NK-92 (cell line): Measurements from ENCODE around the gene STARD10.

ENCODE experiments used
- DNase-seq: peaks from one replicate; lab custom pipeline; 2025; ENCODE audit not compliant: unreplicated experiment; lab: John Stamatoyannopoulos, UW

The STARD10 gene

DNA sequence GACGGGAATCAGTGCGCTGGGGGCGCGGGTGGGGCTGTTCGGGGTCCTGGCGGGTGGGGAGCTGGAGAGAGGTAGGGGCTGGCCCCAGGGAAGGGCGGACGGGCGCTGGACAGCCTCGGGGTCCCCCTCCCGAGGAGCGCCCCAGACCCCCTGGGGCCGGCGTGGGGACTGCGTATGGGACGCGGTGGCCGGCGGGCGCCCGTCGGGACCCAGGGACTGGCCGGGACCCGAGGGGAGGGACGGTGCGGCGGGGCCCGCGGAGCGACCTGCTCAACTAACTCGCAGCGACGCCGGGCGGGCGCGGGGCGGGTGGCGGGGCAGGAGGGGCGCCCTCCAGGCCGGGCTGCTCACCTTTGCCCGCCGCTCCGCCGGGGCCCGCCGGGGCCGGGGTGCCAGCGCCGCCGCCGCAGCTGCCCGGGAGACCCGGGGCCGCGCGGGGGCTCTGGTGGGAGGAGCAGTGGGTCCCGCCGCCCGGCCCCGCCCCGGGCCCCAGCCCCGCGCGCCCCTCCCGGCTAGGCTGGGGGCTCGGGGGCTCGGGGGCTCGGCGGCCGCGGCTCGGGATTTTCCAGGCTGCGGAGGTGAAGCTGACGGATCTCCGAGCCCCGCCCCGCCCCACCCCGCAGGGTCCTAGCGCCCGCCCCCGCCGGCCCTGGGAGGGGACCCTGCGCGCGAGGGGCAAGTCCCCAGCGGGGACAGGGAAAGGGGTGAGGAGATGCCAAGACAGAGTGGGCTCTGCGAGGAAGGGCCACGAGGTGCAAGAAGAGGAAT lies 12.3 kb downstream of the STARD10 start:
- no peak for DNase-seq

DNA sequence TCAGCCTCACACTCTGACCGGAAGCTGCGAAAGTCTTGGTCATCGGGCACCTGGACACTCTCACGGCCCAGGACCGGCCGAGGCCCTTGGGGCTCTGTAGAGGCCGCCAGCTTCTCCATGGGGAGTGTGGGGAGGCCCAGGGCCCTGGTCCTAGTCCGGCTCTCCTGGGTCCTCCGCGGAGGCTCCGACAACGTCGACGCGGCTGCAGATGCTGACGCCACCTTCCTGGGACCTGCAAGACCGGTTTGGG lies 12.9 kb downstream of the STARD10 start:
- DNase-seq: no peak

DNA sequence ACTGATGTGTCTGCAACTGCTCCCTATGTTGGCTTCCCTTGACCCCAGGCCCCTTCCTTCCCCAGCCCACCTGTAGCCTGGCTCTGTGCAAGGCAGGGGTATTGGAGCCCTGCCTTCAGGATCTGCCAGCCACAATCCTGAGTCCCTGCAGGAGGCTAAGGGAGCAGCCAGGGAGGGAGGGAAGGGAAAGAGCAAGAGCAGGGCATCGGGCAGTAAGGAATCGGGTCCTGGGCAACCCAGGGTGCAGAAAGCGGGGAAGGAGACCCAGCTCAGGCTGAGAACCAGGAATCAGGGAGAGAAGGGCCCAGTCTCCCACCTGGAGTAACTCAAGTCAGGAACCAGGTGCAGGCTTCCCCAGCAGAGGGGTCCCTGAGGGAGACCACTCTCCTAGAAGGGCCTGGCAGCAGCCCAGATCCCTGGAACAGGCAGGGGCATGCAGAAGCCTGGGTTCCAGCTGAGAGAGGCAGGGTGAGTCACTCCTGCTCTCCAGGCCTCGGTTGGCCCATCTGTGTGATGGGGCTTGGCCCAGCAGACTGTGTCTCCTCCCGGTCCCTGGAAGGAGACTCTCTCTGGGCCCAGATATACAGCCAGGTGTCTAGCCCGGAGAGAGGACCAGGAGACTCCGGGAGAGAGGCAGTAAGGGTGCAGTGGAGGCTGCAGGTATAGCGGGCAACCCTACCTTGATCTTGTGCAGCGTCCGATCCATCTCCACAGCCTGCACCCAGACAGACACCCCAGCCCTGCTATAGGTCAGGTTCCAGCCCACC lies 13.4 kb downstream of the STARD10 start:
- no peak for DNase-seq

DNA sequence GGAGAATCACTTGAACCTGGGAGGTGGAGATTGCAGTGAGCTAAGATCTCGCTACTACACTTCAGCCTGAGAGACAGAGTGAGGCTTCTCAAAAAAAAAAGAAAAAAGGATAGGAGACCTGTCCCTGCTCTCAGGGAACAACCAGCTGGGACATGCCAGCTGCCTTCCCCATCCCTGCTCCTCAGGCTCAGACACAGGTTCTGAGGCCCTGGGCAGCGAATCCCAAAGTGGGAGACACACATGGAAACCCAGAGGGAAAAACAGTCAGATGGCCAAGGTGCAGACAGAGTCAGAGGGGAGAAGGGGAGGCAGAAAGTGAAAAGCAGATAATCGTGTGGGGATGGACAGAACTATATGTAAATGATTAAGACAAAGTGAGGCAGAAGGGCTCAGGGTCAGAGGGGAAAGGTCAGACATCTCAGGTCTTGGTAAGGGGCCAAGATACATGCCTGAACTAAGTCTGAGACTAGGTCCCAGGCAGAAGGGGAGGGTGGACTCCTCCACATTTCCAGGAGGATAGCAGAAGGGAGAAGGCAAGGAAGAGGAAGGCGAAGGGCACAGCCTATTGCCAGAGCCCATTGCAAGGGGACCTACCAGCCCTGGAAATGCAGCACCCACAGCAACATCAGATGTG lies 14.2 kb downstream of the STARD10 start:
- no peak for DNase-seq

DNA sequence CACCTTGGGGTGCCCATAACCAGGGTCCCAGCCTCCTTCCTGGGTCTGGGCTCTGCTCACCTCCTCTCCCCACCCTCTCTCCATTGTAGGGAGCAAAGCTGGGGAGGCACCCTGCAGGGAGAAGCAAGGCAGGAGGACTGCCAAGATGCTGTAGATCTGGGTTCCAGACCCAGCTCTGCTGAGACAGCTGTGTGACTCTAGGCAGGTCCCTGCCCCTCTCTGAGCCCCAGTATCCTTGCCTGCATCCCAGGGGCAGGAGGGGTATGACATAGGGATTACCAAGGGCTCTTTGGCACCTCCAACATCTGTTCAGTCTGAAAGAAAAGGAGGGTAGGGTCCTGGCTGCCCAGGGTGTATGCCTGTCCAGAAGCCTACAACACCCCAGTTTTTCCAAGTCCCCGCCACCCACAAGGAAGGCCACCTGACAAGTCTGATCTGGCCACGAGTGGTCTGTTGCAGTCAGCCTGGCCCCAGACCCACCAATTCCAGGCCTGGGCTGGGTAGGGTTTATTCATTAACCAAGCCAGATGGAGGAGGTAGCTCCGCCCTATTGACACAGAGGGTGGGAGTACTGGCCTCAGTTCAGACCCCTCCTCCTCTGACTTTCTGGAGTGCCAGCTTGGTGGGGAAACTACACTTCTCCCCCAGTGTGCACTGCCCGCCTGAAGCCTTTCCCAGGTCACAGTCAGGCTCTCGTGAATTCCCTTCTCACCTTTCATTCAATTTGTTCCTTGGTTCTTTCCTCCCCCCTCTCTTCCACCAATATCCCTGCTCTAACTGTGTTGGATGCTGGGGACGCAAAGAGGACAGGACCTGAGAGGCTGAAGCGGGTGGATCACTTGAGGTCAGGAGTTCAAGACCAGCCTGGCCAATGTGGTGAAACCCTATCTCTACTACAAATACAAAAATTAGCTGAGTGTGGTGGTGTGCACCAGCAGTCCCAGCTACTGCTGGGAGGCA lies 15.0 kb downstream of the STARD10 start:
- no peak for DNase-seq

DNA sequence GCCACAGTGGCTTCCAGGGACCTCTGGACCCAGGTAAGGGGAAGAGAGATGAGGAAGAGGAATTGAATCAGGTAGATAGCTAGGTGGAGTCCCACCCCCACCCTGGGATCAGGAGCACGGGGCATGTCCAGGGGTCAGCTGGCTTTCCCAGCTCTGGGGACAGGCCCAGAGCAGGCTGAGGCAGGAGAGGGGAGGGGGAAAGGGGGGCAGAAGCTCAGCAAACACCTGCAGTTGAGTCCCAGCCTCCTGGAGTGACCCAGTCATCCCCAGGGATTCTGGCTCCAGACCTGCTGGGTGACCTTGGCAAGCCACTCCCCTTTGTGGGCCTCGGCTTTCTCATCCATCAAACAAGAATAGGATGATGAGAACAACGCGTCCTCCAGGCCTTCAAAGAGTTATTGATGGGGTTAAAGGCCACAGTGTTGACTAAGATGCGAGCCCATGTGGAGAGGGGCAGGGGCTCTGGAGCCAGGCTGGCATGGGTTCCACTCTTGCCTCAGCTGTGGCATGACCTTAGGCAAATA lies 16.0 kb downstream of the STARD10 start:
- DNase-seq: no peak

DNA sequence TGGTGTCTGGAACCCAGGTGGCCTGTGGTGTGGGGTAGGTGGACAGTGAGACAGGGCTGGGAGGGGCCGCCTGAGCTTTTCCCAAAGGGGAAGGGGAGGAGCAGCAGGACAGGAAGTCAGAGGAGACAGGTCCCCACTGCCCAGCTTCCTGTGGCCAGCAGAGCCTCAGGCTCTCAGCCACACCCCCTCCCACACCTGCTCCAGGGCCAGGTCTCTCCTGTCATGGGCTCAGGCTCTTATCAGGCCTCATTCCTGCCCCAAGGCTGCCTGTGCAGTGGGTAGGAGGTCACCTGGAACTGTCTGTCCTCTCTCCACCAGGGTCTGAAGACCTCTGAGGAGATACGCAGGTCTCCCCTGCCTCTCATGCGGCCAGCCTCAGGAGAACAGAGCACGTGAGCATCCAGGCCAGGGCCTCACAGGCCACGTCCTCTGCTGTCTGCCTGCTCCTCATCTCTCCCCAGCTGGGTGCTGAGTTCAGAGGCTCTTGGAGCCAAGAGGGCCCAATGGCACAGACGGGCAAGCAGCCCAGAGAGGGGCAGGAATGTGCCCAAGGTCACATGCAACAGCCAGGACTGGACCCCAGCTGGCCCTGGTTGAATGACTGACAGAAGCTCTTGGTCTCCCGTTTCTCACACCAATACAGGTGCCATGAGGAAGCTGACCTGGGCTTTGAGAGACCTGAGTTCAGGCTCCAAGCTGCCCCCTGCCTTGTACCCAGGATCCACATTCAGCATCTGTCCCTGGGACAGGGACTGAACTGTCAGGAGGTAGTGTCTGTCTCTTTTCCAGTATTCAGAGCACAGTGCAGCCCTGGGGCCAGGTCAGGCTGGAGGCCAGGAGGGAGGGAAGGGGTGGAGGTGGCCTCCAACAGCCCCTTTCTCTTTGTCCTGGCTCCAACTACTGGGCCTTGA lies 16.7 kb downstream of the STARD10 start:
- DNase-seq: no peak

DNA sequence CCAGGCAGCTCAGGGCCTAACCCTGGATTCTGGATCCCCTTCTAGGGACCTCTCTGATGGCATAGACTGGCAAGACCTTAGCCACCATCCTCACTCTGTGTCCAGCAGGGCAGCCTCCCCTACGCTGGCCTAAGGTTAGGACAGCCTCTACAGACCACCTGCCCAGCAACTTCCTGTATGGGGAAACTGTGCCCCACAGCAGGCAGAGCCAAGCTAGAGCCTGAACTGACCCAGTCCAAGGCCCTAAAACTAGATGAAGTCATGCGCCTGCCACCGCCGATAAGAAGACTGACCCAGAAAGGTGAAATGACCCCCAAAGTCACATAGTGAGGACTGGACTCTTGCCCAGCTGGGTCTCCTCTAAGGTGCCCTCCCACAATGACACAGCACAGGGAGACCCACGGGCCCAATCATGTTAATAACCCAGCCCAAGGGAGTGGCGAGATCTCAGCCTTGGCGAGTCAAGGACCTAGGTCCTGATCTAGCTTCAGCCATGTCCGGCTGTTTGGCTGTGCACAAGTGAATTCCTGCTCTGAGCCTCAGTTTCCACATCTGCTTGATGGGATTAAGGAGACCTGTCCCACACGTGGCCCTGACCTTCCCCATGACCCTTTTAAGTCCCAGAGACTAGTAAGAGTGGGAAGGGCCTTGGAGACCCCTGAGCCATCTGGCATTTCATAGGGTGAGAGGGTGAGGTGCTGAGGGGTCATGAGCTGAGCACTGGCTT lies 17.6 kb downstream of the STARD10 start:
- DNase-seq: no peak

DNA sequence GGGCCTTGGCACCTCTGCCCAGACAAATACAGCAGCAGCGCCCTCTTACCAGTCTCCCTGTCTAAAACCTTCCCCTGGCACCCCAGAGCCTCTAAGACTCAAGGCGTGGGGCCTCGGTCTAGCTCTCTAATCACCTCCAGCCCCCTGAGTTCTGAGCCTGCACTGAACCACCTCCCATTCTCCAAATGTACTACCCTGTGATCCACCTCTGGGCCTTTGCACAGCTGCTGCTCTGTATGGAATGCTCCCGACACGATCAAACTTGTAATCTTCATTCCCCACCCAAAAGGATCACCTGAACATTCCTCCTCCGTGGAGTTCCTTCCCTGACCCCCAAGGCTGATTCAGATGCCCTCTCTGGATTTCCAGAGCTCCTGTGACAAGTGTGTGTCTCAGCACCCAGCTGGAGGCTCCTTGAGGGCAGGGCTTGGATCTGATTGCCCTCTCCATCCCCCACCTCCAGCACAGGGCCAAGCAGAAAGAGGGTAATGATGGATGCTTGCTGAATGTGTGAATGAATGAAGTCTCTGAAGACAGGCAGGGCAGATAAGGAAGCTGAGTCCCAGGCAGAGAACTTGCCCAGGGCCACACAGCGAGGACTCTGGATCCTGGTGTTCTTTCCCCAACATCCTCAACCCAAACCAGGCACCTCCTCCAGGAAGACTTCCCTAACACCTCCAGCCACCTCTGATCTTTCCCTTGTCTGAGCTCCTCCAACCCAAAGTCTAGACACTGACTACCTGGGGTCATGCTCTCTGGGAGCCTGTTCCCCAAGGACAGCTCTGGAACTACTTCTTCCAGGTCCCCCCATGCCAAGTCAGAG lies 18.3 kb downstream of the STARD10 start:
- DNase-seq: no peak

DNA sequence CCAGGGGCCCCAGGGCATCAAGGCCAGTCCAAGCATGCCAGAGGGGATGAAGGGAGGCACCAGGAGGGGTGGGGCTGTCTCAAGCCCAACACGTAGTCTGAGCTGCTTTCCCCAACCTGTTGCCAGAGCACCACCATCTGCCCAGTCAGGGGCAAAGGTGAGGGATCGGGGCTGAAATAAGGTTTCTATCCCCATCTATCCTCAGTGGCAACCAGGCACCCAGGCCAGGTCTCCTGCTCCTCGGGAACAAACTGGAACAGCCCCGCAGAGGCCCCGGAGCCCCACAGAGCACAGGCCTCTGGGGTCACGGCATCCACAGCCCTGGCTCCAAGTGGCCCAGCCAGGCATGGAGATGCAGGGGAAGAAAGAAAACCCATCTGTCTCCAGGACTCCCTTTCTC lies 19.3 kb downstream of the STARD10 start:
- no peak for DNase-seq

DNA sequence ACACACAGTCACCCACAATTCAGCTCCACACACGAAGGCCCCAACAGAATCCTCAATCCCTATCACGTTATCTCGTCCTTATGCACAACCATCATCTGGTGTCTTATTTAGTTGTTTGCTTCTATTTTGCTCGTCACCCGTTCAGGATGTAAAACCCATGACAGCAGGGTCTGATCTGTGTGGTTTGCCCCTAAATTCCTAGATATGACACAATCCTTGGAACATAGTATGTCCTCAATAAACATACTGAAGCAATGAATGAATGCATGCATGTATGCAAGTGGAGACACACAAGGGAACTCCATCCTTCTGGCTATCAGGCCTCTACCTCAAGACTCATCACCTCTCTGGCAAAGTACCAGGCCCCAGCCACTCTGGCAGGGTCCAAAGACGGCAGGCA lies 20.2 kb downstream of the STARD10 start:
- DNase-seq: no peak

DNA sequence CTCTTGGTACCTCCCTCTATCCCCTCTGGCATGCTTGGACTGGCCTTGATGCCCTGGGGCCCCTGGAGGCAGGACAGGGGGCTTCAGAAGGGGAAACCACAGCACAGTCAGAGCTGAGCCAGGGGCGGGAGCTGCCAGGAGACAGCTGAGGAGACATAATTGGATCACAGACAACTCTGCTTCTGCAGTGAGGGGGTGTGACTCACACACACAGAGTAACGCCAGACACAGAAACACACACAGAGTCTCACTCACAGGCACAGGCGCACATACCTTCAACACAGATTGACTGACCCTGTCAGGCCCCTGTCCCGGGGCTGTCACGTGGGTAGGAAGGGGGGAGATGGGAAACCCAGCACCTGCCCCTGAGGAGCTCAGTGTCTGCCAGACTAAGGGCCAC lies 20.6 kb downstream of the STARD10 start:
- DNase-seq: no peak

DNA sequence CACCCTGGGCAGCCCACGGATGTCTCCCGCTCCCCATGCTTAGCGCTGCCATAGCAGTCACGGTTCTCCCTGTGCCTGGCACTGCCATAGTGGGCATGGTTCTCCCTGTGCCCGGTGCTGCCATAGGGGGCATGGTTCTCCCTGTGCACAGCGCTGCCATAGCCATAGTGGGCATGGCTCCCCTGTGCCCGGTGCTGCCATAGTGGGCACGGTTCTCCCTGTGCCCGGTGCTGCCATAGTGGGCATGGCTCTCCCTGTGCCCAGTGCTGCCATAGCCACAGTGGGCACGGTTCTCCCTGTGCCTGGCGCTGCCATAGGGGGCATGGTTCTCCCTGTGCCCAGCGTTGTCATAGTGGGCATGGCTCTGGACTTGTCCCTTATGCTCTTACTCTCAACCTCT lies 21.8 kb downstream of the STARD10 start:
- DNase-seq: no peak

DNA sequence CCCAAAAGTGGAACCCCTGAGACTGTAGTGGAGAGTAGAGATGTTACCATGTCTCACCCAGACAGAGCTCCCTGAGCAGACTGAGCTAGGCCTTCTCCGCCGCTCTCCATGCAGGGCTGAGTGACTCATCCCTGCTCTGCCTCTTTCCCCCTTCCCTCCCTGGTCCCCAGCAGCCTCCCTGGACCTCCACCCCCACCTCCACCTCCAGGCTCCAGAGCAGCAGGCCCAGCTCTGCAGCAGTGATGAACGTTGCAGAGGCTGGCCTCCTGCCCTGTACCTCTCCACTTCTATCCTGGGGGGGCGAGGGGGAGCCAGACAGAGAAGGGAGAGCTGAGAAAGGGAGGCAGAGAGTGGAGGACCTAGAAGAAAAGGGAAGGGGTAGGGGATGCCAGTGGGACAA lies 22.3 kb downstream of the STARD10 start:
- no peak for DNase-seq

DNA sequence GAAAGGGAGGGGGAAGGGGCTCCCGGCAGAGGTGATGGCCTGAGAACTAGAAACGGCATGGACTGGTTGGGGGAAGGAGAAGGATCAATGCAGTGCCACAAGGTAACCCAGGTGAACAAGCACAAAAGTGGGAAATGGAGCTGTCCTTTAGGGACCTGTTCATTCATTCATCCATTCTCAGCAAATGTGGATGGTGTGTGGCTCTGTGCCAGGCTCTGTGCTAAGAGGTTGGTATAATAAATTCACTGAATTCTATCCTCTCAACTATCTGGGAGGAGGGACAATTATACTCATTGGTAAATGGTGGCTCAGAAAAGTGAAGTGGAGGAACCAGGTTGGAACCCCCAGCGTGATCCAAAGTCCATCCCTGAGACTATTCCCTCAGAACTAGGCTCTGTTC lies 23.0 kb downstream of the STARD10 start:
- no peak for DNase-seq

DNA sequence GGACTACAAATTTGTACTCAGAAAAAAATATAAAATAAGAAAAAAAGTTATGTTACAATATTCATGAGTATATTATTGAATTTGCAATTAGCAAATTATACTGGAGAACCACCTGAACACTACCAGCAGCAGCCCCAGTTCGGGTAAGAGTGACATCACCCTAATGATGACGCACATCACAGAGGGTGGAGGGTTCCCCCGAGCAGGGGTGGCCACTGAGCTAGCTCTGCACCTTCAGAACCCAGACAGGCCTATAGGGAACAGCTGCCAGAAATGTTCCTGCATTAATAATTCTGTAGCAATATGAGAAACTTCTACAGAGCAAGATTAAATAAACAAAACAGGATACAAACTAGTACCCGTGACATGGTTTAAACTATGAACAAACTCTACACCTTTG lies 24.2 kb downstream of the STARD10 start:
- no peak for DNase-seq

DNA sequence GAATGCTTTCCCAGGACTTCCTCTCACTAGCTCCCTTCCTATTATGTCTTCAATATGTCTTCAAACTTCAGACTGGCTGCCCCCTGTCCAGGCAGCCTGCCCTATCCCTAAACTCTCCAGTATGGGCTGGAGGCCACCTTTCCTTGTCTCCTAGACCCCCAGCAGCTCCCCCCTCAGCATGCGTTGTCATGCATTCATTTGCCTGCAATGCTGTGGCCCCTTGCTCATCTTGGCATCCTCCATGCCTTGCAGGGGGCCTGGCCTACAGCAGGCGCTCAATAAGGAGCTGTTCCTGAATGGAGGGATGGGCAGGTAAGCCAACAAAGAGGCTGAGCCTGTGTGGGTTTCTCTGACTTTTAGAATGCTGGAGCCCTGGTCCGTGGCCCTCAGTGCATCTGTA lies 25.3 kb downstream of the STARD10 start:
- DNase-seq: no peak

DNA sequence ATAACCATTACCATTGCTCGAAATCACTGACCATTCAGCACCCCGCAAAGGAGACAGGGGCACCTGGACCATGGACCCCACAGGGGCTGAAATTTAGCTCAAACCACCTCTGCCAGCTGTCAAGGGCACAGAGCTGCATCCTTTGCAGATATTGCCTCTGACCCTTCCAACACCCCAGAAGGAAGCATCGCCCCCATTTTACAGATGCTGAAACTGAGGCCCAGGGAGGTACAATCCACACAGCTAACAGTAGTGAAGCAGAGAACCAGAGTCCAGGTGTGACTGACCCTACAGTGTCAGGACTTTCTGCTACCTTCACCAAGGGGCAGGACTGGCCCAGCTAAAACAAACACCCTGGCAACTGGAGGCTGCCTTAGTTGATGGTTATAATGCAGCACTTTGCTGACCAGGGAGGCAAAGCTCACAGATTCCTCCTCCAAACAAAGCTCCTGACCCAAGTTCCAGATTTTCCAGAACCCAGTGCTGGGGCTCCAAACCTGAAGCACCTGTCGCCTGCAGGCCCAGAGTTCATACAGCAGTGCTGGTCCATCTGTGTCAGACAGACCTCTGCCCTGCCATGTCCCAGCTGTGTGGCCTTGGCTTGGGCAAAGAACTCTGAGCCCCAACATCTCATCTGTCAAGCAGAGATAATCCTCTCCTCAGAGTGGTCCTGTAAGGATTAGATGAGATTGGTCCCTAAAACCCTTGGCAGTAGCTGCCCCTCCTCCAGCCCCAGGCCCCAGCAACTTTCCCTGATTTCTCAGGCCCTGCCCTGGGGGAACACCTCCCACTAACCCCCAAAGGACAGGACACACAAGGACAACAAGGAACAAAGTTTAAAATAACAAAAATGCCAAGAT lies 26.4 kb downstream of the STARD10 start:
- DNase-seq: no peak
